GM19328 (cell line): ENCODE measurements around the gene LTBR.

Source experiments
- ATAC-seq: cut with Tn5 transposase; IDR thresholded peaks from one replicate; pipeline ENCODE4 v1.9.1; 2021; ENCODE audit warnings: mild to moderate bottlenecking, moderate library complexity; ENCODE audit not compliant: unreplicated experiment

The LTBR gene

DNA sequence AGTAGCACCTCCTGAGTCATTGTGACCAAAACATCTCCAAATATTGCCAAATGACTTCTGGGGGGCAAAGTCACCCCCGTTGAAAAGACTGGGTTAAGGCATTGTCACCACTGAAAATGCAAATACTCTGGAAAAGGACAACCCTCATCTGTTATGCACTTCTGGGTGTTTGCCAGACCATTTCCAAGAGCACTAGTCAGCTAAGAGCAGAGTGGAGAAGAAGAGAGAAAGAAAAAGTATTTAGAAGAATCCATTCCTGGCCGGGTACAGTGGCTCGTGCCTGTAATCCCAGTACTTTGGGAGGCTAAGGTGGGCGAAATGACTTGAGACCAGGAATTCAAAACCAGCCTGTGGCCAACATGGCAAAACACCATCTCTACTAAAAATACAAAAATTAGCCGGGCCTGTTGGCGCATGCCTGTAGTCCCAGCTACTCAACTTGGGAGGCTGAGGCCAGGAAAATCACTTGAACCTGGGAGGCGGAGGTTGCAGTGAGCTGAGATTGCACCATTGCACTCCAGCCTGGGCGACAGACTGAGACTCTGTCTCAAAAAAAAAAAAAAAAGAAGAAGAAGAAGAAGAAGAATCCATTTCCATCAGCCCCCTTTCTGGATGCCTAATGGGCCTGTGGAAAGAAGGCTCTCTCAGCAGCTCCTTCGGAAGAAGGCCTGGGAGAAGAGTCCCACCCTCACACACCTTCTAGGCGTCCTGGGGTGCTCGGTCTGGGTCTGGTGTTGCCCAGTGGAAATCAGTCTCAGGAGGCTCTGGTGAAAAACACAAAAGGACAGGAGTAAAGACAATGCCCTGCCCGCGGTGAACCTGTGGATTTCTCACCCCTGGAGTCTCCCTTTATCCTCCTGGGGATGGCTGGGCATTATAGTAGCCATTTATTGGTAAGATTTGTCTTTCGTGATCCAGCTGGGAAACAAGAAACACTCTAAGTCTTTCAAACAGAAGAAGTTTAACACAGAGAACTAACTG lies 3.5 kb upstream of the LTBR start:
- ATAC-seq, result no peak

DNA sequence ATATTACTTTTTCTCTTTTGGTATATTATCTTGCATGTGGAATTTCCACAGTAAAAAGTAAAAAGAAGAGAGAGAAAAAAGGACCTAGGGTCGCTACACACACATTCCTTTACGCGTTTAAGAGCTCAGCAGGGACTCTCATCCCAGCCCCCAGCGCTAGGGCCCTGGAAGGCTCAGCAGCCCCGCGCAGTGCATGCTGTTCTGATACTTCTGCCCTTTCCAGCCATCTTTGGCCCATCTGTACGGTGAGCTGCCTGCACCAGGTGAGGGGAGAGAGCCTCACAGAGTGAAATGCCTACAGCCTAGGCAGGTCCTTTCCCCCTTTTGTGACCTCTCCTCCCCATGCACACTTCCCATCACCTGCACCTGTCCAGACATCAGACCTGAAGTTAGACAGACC lies 1.6 kb upstream of the LTBR start:
- ATAC-seq, result no peak

DNA sequence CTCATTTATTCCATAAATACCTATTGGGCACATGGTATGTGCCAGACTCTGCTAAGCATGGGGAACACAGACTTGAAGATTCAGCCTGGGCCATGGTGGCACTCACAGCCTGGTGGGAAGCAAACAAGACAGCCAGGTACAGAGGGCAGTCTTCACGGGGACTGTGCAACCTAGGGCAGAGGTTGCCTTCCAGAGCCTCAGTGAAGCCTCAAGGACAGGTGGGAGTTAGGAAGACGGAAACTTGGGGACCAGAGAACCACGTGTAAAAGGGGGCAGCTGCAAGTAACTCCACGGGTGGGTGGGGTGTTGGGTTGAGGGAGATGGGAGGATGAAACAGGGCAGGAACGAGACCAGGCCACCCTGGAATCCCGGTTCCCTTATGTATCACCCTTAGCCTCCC lies 980 bp upstream of the LTBR start:
- no peak for ATAC-seq

DNA sequence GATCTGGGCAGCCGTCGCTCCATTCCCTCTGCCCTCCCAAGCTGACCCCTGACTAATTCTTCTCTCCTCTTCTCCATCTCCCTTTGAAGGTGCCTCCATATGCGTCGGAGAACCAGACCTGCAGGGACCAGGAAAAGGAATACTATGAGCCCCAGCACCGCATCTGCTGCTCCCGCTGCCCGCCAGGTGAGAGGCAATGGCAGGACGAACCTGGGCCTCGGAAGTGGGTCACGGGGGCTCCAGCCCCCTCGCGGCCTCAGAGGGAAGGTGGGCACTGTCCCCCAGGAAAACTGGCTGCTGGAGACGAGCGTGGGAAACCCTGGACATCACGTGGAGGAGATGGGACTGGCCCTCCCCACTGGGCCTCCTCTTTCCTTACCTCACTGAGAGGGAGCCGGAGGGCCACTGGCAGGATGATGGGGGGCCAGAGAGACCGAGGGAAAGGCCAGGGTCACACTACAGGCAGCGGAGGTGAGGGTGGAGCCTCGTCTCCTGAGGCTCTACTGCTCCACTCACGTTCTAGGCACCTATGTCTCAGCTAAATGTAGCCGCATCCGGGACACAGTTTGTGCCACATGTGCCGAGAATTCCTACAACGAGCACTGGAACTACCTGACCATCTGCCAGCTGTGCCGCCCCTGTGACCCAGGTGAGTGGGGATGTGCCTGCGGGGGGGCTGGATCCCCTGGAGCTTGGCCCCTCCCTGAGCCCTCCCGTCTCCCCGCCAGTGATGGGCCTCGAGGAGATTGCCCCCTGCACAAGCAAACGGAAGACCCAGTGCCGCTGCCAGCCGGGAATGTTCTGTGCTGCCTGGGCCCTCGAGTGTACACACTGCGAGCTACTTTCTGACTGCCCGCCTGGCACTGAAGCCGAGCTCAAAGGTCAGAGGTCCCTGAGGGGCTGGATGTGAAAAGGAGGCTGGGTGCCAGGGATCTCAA lies 806 bp downstream of the LTBR start:
- no peak for ATAC-seq

DNA sequence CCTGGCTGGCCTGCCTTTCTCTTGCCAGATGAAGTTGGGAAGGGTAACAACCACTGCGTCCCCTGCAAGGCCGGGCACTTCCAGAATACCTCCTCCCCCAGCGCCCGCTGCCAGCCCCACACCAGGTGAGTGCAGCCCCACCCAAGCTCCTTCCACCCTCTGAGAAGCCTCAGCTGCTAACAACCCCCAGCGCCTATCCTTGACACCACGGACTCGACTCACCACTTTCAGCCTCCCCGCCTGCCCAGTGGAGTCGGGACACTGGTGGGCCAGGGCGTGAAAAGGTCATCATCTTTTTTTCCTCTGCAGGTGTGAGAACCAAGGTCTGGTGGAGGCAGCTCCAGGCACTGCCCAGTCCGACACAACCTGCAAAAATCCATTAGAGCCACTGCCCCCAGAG lies 2.1 kb downstream of the LTBR start:
- no peak for ATAC-seq

DNA sequence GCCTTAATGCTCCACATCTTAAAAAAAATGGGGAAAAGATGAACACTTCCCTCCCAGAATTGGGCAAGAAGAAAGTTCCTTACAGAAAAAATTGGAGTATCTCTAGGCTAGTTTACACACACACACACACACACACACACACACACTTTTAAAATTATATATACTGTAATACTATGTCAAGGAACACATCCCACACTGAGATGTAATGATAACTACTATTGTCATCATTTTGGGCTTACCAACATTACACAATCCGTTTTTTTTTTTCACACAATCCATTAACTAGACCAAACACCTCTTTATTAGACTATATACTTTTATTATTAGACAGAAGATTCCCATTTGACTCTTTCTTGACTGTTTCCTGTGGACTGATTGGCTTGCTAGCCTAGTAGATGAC lies 2.5 kb downstream of the LTBR start:
- no peak for ATAC-seq

DNA sequence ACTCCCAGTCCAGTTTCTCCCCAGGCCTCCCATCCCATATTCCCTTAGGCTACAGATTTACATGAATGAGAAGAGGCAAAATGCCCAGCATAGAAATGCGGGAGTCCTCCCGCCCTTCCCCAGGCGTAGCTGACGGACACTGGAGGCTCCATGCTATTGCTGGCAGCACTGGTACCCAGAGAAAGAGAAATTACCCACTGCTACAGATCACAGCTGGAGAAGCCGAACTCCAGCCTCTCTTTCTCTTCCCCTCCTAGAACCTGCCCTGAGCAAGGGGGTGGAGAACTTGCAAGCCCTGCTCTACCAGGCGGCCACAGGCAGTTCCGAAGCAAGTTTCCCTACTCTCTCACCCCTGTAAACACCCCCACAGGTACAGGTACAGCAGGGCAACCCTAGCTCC lies 3.6 kb downstream of the LTBR start:
- no peak for ATAC-seq

DNA sequence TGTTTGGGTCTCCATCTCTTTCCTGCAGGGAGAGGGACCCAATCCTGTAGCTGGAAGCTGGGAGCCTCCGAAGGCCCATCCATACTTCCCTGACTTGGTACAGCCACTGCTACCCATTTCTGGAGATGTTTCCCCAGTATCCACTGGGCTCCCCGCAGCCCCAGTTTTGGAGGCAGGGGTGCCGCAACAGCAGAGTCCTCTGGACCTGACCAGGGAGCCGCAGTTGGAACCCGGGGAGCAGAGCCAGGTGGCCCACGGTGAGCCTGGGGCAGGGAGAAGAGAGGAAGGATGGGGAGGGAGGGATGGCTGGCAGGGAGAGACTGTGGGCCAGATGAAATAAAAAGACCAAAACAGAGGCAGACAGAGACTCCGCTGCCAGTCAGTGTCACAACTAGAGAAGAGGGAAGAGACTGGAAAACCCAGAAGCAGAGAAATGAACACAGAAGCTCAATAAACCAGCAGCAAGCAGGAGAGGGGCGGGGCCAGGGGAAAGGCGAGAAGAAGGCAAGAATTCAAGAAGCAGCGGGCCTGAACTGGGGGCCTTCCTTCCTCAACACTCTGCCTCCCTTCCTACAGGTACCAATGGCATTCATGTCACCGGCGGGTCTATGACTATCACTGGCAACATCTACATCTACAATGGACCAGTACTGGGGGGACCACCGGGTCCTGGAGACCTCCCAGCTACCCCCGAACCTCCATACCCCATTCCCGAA lies 6.3 kb downstream of the LTBR start:
- ATAC-seq, result no peak

DNA sequence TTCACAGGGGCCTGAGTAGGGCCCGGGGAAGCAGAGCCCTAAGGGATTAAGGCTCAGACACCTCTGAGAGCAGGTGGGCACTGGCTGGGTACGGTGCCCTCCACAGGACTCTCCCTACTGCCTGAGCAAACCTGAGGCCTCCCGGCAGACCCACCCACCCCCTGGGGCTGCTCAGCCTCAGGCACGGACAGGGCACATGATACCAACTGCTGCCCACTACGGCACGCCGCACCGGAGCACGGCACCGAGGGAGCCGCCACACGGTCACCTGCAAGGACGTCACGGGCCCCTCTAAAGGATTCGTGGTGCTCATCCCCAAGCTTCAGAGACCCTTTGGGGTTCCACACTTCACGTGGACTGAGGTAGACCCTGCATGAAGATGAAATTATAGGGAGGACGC lies 7.1 kb downstream of the LTBR start:
- no peak for ATAC-seq

DNA sequence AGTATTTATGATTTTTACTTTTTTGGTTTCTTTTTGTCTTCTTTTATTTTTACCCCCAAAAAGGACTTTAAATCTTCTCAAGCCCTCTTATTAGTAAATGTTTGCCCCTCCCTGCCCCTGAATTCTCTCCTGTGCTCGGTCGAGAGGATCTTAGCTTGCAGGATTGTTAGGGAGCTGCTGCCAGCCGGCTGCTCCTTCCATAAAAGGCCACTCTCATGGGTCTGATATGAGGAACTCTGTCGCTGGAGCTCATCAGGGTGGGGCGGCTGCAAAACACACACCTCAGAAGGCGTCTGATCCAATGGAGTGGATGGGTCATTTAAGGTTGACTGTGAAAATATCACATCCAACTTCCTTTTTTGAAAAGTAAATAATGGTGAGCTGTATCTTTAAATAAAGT lies 8.5 kb downstream of the LTBR start:
- no peak for ATAC-seq

DNA sequence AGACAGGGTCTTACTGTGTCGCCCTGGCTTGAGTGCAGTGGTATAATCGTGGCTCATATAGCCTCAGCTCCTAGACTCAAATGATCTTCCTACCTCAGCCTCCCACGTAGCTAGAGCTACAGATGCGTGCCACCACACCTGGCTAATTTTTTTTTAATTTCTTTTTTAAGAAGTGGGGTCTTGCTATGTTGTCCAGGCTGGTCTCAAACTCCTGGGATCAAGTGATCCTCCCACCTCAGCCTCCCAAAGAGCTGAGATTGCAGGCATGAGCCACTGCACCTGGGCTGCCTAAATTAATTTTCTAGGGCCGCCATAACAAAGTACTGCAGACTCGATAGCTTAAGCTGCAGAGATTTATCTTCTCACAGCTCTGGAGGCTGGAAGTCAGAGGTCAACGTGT lies 9.1 kb downstream of the LTBR start:
- no peak for ATAC-seq

DNA sequence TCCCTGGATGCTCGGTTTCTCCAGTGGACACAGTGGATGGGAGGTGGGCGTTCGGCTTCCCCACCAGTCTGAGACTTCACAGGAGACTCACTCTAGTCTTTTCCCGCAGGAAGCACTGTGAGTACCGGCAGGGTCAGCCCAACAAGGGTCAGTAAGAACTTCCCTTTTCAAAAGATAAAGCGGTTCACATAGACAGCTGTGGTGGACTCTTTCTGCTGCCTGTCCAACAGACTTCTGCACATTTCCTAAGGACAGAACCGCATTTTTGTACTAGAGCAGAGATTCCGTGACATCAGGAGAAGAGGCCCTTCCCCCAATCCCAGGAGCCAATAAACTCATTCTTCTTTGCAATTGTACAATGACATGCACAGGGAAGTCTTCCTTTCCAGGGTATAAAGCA lies 10.4 kb downstream of the LTBR start:
- ATAC-seq, result no peak

DNA sequence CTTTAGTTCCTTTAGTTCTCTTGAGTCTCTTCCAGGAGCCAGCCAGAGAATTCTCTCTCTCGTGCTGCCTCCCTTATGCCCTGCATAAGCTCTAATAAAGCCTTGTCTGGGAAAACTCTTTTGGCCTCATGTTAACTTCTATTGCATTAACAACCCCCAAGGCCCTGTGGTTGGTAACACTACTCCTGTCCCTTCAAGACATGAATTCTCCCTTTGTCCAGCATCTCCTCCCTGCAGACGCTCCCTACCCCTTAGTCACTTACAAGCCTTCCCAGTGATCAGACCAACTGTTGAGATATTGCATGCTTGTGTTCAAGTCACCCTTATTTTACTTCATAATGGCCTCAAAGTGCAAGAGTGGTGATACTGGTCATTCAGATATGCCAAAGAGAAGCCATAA lies 12.1 kb downstream of the LTBR start:
- ATAC-seq, result no peak

DNA sequence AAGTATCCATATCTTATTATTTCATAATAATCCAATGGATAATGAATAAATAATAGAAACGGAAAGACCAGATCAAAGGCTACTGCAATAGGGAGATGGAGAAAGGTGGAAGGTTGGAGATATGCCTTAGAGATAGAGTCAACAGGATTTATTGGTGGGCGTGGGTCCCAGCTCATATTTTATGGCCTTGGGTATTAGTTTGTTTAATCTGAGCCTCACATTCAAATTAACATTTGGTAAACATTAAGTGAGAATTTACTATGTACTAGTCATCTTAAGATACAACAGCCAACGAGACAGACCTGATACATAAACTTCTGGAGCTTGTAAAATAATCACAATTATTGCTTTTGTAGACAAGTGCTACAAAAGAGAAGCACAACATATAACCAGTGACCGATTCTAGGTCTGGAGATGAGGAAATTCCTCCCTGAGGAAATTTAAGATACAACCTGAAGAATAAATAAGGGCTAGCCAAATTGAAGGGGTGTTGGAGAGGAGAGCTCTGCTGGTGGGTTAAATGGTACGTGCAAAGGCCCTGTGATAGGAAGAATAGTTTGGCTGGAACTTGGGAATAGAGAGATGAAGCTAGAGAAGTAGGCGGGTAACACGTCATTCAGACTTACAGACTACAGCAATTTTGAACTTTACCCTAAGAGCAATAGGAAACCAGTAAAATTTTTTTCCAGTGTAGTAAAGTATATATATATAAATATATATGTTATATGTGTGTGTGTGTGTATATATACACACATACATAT lies 16.1 kb downstream of the LTBR start:
- no peak for ATAC-seq

DNA sequence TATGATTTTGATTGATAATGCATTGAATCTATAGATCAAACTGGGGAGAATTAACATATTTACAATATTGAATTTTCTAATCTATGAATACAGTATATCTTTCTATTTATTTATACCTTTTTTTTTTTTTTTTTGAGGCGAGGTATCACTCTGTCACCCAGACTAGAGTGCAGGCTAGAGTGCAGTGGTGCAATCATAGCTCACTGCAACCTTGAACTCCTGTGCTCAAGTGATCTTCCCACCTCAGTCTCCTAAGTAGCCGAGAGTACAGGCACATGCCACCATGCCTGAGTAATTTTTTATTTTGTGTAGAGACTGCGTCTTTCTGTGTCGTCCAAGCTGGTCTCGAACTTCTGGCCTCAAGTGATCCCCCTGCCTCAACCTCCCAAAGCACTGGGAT lies 20.4 kb downstream of the LTBR start:
- no peak for ATAC-seq

DNA sequence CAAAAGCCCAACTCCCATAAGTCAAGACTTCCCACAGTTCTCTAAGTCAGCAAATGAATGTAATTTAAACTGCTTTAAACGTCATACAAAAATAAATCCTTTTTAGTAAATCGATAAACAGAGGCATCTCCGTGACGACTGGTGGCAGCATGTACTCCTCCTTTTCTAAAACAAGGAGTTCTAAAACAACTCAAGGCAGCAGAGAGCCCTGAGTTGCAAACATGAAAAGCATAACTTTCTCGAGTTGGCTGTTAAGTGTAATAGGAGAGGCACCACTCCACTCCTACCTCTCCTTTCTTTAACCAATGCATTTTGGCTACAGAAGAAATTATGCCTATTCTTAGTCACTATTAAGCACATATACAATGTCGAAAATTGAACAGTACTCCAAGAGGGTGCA lies 22.0 kb downstream of the LTBR start:
- no peak for ATAC-seq

DNA sequence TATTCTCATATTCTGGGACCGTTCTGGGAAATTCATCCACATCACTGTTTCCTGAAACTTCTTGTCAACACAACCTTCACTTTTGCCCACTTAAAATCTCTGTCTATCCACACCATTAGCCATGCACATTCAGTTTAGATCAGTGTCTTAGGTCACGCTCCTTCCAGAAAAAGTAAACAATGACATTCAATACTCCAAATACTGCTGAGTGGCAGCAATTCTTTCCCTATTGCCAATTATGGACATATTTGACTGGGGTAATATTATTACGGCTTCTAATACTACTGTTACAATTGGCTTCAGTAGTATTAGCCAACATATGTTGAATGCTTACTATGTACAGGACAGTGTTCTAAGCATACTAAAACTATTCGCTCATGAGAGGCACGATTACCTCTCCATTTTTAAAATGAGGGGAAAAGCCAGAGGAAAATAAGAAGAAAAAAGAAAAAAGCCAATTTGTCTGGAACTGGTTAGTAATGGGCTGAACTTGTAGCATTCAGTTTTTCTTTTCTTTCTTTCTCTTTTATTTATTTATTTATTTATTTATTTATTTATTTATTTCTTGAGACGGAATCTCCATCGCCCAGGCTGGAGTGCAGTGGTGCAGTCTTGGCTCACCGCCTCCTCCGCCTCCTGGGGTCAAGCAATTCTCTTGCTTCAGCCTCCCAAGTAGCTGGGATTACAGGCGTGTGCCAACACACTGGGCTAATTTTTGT lies 23.4 kb downstream of the LTBR start:
- no peak for ATAC-seq

DNA sequence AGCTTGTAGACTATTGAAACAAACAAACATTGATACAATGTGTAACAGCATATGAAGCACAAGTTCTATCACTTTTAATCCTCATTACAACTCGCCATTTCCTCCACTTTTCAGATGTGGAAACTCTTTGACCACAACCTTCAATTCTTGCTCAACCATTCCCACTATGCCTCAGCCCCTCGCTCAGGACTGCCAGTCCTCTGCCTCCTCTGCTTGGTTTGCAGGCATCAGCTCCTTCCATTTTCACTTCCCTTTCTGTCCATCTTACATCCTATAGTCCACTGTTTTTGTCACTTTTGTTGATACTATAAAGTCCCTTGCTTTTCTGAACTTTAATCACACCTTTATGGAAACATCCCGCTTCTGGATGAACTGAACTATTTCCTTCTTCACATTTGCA lies 32.6 kb downstream of the LTBR start:
- ATAC-seq, result no peak

DNA sequence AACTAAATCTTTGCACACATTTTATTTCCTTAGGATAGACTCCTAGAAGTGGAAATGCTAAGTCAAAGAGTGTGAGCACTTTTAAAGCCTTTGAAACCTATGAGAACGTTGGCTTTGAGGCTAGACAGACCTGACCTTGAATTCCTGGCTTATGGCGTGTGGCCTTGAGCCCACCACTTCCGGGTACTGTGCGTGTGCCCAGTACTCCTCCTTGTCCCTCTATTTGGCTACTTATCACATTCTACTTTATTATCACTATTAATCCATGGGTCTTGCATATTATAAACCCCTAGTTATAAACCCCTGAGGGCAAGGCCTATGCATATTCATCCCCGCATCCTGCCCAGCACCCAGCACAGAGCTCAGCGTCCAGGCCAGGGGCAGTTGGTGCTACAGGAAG lies 34.8 kb downstream of the LTBR start:
- no peak for ATAC-seq

DNA sequence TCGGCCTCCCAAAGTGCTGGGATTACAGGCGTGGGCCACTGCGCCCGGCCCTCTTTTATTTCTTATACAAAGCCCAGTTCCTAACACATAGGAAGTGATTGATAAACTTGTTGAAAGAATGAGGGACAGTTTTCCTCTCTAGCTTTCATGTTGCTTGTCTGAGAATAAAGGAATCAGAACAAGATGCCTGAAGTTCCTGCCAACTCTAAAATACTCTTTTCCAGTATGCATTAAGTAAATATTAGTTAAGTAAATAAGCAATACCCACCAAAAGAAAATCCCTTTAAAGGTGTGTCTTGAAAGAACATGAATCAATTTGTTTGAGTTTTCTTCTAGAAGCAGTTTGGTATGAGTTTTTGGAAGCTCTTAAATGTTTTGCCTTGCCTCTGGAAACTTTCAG lies 36.4 kb downstream of the LTBR start:
- no peak for ATAC-seq
